Parathyroid adenoma (tissue), 2 donors: ENCODE measurements around the gene MRPL2.
A peak's percentile ranks its signal among the peaks of the same experiment; 100 is the strongest.

Experiments
- H2AFZ ChIP-seq: fragments of 300-600 bp; sonication (generic); one replicate; pipeline ENCODE4 v1.7.0; 2017; ENCODE audit warnings: antibody characterized with exemption, mild to moderate bottlenecking
- H3K27ac ChIP-seq: fragments of 300-600 bp; sonication (generic); one replicate; pipeline ENCODE4 v1.7.0; 2017
- H3K27me3 ChIP-seq: fragments of 300-600 bp; sonication (generic); one replicate; pipeline ENCODE4 v1.7.0; 2017; ENCODE audit warnings: low read length; ENCODE audit not compliant: control insufficient read depth, insufficient read depth
- H3K36me3 ChIP-seq: fragments of 300-600 bp; sonication (generic); one replicate; pipeline ENCODE4 v1.7.0; 2017; ENCODE audit warnings: low read length; ENCODE audit not compliant: control insufficient read depth, insufficient read depth
- H3K4me1 ChIP-seq: fragments of 300-600 bp; sonication (generic); one replicate; pipeline ENCODE4 v1.7.0; 2017; ENCODE audit warnings: control low read depth
- H3K4me2 ChIP-seq: fragments of 300-600 bp; sonication (generic); one replicate; pipeline ENCODE4 v1.7.0; 2017; ENCODE audit warnings: low read length
- H3K4me3 ChIP-seq: fragments of 300-600 bp; sonication (generic); one replicate; pipeline ENCODE4 v1.7.0; 2017; ENCODE audit warnings: low read depth, low read length
- H3K79me2 ChIP-seq: fragments of 300-600 bp; sonication (generic); one replicate; pipeline ENCODE4 v1.7.0; 2017; ENCODE audit warnings: control low read depth
- H3K9ac ChIP-seq: fragments of 300-600 bp; sonication (generic); one replicate; pipeline ENCODE4 v1.7.0; 2017; ENCODE audit warnings: mild to moderate bottlenecking
- H3K9me3 ChIP-seq: fragments of 300-600 bp; sonication (generic); one replicate; pipeline ENCODE4 v1.7.0; 2017; ENCODE audit warnings: low read length; ENCODE audit not compliant: control insufficient read depth
- TF ChIP-seq, protein P1 (sequence below): fragments of 300-600 bp; sonication (generic); IDR thresholded peaks from one replicate; pipeline ENCODE4 v1.7.0; 2017; ENCODE audit warnings: antibody characterized with exemption, mild to moderate bottlenecking
- donor health status: primary hyperparathyroidism.

Gene MRPL2

GRCh38 chr6:43059168-43060033, at the start of gene MRPL2, which contains the start of gene KLC4:
MRPL2 (minus strand) TSS chr6:43059434; CDS start chr6:43059381, 53 bp downstream.
KLC4 (plus strand) TSS chr6:43059631; CDS start chr6:43061336, 1,705 bp downstream.
- Histone ChIP-seq H3K79me2 (peaks cover 20% of the 10 kb centered on the region), H3K27me3 (no peaks in the 10 kb centered on the region), H3K4me1 (peaks cover 31% of the 10 kb centered on the region), H3K4me3 (peak within 1 kb of the TSS; percentile 79), H3K27ac (peak within 1 kb of the TSS; percentile 94), H3K4me2 (peak within 1 kb of the TSS; percentile 88), H2AFZ (peak within 1 kb of the TSS; percentile 91), H3K9me3 (no peaks in the 10 kb centered on the region), H3K36me3 (no peaks in the 10 kb centered on the region), H3K9ac (peak within 1 kb of the TSS; percentile 94)
- TF ChIP-seq, protein P1, sequence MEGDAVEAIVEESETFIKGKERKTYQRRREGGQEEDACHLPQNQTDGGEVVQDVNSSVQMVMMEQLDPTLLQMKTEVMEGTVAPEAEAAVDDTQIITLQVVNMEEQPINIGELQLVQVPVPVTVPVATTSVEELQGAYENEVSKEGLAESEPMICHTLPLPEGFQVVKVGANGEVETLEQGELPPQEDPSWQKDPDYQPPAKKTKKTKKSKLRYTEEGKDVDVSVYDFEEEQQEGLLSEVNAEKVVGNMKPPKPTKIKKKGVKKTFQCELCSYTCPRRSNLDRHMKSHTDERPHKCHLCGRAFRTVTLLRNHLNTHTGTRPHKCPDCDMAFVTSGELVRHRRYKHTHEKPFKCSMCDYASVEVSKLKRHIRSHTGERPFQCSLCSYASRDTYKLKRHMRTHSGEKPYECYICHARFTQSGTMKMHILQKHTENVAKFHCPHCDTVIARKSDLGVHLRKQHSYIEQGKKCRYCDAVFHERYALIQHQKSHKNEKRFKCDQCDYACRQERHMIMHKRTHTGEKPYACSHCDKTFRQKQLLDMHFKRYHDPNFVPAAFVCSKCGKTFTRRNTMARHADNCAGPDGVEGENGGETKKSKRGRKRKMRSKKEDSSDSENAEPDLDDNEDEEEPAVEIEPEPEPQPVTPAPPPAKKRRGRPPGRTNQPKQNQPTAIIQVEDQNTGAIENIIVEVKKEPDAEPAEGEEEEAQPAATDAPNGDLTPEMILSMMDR, result no peak

DNA sequence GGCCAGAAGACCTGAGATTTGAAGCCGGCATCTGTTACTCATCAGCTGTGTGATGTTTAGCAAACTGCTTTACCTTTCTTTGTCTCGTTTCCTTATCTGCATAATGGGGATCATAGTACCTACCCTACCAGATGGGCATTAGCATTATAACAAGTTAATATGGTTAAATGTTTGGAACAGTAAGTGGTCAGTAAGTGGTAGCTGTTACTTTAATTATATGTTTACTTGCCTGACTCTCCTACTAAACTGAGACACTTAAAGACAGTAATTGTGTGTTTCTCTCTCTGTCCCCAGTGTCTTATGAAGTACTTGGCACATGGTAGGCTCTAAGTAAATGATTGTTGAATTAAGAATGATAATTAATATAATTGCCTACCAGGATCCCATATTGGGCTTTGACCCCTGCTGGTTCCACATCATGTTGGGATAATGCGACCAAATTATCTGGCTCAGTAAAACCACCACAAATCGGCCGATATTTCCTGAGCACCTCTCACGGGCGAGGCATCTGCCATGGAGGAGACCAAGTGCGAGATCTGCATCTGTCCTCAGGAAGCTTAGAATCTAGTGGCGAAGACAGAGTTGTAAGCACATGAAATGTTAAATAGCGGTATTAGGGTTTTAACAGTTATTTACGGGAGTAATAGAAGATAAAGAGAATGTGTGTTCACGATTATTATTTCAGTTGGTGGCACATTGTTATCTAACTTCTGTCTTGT, 48.3 kb upstream of the MRPL2 start:
- TF ChIP-seq, protein P1, result no peak
- Histone ChIP-seq H3K27ac (no peak overlapping the region), H3K9ac (no peak overlapping the region), H2AFZ (no peak overlapping the region), H3K9me3 (no peaks in the 10 kb centered on the region), H3K79me2 (peaks cover 7% of the 10 kb centered on the region), H3K4me3 (no peak overlapping the region), H3K27me3 (no peaks in the 10 kb centered on the region), H3K4me1 (no peaks in the 10 kb centered on the region), H3K4me2 (no peak overlapping the region), H3K36me3 (no peaks in the 10 kb centered on the region)

DNA sequence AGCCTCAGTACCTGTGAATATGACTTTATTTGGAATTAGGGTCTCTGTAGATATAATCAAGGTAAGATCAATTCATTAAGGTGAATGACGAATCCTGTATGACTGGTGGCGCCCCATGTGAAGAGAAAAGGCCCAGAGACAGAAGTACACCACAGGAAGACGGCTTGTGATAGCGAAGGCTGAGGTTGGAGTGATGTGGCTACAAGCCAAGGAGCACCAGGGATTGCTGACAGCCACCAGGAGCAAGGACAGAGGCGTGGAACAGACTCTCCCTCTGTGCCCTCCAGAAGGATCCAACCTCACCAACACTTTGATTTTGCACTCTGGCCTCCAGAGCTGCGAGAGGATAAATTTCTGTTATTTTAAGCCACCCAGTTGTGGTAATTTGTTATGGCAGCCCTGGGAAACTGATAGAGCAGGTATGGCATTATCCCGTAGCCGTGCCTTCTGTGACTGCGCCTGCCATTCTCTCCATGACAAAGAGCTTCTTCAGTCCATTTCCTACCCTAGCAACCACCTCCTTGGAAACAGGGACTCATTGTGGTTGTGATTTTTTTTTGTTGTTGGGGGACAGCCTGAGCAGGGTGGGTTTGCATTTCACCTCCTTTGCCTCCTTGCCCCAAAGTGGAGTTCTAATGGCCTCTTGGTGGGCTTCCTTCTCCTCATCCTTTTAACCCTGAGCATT, 46.4 kb upstream of the MRPL2 start:
- peaks cover 9% of the 10 kb centered on the region for H3K79me2 ChIP-seq
- no peak overlapping the region for H3K27ac ChIP-seq
- no peaks in the 10 kb centered on the region for H3K27me3 ChIP-seq
- H2AFZ ChIP-seq, result no peak overlapping the region
- no peaks in the 10 kb centered on the region for H3K4me1 ChIP-seq
- no peak overlapping the region for H3K4me3 ChIP-seq
- no peak overlapping the region for H3K4me2 ChIP-seq
- H3K9ac ChIP-seq, result no peak overlapping the region
- TF ChIP-seq, protein P1, result no peak
- H3K9me3 ChIP-seq, result no peaks in the 10 kb centered on the region
- H3K36me3 ChIP-seq, result no peaks in the 10 kb centered on the region

- Histone ChIP-seq H3K4me2 (no peak overlapping the region), H3K9me3 (no peaks in the 10 kb centered on the region), H3K27me3 (no peaks in the 10 kb centered on the region), H3K27ac (no peak overlapping the region), H3K4me3 (no peak overlapping the region), H3K79me2 (peaks cover 6% of the 10 kb centered on the region), H3K4me1 (peaks cover under 1% of the 10 kb centered on the region), H3K9ac (no peak overlapping the region), H3K36me3 (no peaks in the 10 kb centered on the region), H2AFZ (no peak overlapping the region)
- TF ChIP-seq, protein P1, result no peak
These were observed 44.1 kb upstream of the MRPL2 start for GRCh38 chr6:43103253-43103876.
